SK-N-SH treated with all-trans-retinoic acid at 6 μM for 48 hours (cell line): ENCODE measurements around the gene KHSRP.

Source experiments
- GLIS3 ChIP-seq: fragments of 250-450 bp; sonication (Bioruptor Pico); IDR thresholded peaks from 2 replicates; pipeline ENCODE4 v1.5.0; 2020; ENCODE audit warnings: mild to moderate bottlenecking, moderate library complexity
- PPARA ChIP-seq: fragments of 250-450 bp; sonication (Bioruptor Pico); IDR thresholded peaks from 2 replicates; pipeline ENCODE4 v1.5.0; 2020; ENCODE audit warnings: mild to moderate bottlenecking, borderline replicate concordance
- RARB ChIP-seq: fragments of 250-450 bp; sonication (Bioruptor Pico); IDR thresholded peaks from 2 replicates; pipeline ENCODE4 v1.8.0; 2021; ENCODE audit warnings: mild to moderate bottlenecking, moderate library complexity
- SNAI2 ChIP-seq: fragments of 250-450 bp; sonication (Bioruptor Pico); IDR thresholded peaks from 2 replicates; pipeline ENCODE4 v1.5.0; 2020; ENCODE audit warnings: mild to moderate bottlenecking, moderate library complexity
- ZC3H10 ChIP-seq: fragments of 250-450 bp; sonication (Bioruptor Pico); IDR thresholded peaks from 2 replicates; pipeline ENCODE4 v1.5.1; 2021; ENCODE audit warnings: mild to moderate bottlenecking, moderate library complexity
- ZFP3 ChIP-seq: fragments of 250-450 bp; sonication (Bioruptor Pico); IDR thresholded peaks from 2 replicates; pipeline ENCODE4 v1.5.0; 2020; ENCODE audit warnings: mild to moderate bottlenecking, moderate library complexity
- ZFP30 ChIP-seq: fragments of 450-650 bp; formaldehyde crosslinking; IDR thresholded peaks from 2 replicates; pipeline ENCODE4 v1.5.0; 2022; ENCODE audit warnings: mild to moderate bottlenecking, moderate library complexity
- ZNF565 ChIP-seq: fragments of 450-650 bp; formaldehyde crosslinking; conservative IDR thresholded peaks from 2 replicates; pipeline ENCODE4 v1.5.0; 2020; ENCODE audit warnings: low read depth, mild to moderate bottlenecking, moderate library complexity
- ZNF8 ChIP-seq: fragments of 450-650 bp; formaldehyde crosslinking; IDR thresholded peaks from 2 replicates; pipeline ENCODE4 v1.5.0; 2020; ENCODE audit warnings: mild to moderate bottlenecking, moderate library complexity
- TF ChIP-seq, protein P1 (sequence below): fragments of 250-450 bp; sonication (Bioruptor Pico); IDR thresholded peaks from 2 replicates; pipeline ENCODE4 v1.8.0; 2020; ENCODE audit warnings: mild to moderate bottlenecking, moderate library complexity, borderline replicate concordance
- TF ChIP-seq, protein P2 (sequence below): fragments of 250-450 bp; sonication (Bioruptor Pico); IDR thresholded peaks from 2 replicates; pipeline ENCODE4 v1.8.0; 2021; ENCODE audit warnings: low read depth, mild to moderate bottlenecking, moderate library complexity, borderline replicate concordance
- TF ChIP-seq, protein P3 (sequence below): fragments of 250-450 bp; sonication (Bioruptor Pico); IDR thresholded peaks from 2 replicates; pipeline ENCODE4 v1.5.1; 2021; ENCODE audit warnings: mild to moderate bottlenecking, moderate library complexity

DNA sequence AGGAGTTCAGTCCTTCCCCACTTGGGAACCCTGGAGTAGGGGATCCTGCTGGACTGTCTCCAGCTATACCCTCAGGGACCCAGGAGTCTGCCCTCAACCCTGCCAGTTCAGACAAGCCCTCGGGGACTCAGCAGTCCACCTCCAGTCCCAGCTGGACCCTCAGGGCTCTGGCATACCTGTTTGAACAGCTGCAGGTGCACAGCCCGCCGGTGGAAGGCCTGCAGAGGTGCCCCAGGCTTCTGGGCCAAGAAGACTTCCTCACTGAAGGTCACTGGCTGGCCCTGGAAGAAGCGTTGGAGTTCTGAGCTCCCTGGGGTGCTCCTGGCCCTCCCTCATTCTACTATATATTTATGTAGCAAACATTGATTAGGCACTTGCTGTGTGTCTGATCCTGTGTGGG, 48.1 kb upstream of the KHSRP start:
- TF ChIP-seq GLIS3 (CRISPR knock-in tag) (no peak), ZC3H10 (no peak), ZFP3 (CRISPR knock-in tag) (no peak), RARB (CRISPR knock-in tag) (no peak), ZNF8 (CRISPR knock-in tag) (no peak), ZNF565 (CRISPR knock-in tag) (no peak), PPARA (CRISPR knock-in tag) (no peak), ZFP30 (CRISPR knock-in tag) (no peak), SNAI2 (CRISPR knock-in tag) (no peak)
- TF ChIP-seq, protein P1, sequence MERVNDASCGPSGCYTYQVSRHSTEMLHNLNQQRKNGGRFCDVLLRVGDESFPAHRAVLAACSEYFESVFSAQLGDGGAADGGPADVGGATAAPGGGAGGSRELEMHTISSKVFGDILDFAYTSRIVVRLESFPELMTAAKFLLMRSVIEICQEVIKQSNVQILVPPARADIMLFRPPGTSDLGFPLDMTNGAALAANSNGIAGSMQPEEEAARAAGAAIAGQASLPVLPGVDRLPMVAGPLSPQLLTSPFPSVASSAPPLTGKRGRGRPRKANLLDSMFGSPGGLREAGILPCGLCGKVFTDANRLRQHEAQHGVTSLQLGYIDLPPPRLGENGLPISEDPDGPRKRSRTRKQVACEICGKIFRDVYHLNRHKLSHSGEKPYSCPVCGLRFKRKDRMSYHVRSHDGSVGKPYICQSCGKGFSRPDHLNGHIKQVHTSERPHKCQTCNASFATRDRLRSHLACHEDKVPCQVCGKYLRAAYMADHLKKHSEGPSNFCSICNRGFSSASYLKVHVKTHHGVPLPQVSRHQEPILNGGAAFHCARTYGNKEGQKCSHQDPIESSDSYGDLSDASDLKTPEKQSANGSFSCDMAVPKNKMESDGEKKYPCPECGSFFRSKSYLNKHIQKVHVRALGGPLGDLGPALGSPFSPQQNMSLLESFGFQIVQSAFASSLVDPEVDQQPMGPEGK: no peak
- TF ChIP-seq, protein P2, sequence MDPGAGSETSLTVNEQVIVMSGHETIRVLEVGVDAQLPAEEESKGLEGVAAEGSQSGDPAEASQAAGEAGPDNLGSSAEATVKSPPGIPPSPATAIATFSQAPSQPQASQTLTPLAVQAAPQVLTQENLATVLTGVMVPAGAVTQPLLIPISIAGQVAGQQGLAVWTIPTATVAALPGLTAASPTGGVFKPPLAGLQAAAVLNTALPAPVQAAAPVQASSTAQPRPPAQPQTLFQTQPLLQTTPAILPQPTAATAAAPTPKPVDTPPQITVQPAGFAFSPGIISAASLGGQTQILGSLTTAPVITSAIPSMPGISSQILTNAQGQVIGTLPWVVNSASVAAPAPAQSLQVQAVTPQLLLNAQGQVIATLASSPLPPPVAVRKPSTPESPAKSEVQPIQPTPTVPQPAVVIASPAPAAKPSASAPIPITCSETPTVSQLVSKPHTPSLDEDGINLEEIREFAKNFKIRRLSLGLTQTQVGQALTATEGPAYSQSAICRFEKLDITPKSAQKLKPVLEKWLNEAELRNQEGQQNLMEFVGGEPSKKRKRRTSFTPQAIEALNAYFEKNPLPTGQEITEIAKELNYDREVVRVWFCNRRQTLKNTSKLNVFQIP (CRISPR knock-in tag): no peak
- TF ChIP-seq, protein P3, sequence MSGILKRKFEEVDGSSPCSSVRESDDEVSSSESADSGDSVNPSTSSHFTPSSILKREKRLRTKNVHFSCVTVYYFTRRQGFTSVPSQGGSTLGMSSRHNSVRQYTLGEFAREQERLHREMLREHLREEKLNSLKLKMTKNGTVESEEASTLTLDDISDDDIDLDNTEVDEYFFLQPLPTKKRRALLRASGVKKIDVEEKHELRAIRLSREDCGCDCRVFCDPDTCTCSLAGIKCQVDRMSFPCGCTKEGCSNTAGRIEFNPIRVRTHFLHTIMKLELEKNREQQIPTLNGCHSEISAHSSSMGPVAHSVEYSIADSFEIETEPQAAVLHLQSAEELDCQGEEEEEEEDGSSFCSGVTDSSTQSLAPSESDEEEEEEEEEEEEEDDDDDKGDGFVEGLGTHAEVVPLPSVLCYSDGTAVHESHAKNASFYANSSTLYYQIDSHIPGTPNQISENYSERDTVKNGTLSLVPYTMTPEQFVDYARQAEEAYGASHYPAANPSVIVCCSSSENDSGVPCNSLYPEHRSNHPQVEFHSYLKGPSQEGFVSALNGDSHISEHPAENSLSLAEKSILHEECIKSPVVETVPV (CRISPR knock-in tag): no peak
